ENCODE measurements around the gene OPCML.

The OPCML gene

DNA sequence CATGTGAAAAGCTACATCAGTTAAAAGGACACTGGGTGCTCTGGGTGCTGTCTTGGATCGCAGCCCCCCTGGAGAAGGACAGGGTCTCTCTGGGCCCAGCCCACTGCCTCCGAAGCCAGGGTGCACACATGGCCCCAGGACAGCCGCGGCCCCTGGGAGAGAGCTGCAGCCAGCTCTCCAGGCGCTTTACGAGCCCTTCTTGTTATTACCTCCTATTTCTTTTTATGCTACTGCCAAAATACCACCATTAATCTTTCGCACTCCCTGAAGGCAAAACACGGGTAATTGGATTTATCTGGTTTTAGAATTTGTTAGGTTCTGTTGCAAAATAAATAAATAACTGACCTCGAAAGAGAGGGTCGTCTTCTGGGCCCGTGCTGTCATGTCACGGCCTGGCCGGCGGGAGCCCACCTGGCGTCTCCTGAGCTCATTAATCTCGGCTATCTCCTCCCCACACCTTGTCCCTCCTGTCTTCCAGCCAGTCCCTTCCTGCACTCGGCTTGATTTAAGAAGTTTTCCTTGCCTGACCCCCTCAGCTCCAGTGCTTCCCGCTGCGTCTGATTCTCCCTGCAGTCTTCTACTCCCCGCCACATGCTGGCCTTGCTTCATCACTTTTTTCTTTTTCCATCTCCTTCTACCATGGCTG, 611.7 kb downstream of the OPCML start:
- DNase-seq (ENCODE audit: low spot score) = no peak
- TF ChIP-seq, protein P1, sequence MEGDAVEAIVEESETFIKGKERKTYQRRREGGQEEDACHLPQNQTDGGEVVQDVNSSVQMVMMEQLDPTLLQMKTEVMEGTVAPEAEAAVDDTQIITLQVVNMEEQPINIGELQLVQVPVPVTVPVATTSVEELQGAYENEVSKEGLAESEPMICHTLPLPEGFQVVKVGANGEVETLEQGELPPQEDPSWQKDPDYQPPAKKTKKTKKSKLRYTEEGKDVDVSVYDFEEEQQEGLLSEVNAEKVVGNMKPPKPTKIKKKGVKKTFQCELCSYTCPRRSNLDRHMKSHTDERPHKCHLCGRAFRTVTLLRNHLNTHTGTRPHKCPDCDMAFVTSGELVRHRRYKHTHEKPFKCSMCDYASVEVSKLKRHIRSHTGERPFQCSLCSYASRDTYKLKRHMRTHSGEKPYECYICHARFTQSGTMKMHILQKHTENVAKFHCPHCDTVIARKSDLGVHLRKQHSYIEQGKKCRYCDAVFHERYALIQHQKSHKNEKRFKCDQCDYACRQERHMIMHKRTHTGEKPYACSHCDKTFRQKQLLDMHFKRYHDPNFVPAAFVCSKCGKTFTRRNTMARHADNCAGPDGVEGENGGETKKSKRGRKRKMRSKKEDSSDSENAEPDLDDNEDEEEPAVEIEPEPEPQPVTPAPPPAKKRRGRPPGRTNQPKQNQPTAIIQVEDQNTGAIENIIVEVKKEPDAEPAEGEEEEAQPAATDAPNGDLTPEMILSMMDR (IDR thresholded peaks at IDR 0.05; ENCODE audit: extremely low read depth, missing control alignments) = no peak

DNA sequence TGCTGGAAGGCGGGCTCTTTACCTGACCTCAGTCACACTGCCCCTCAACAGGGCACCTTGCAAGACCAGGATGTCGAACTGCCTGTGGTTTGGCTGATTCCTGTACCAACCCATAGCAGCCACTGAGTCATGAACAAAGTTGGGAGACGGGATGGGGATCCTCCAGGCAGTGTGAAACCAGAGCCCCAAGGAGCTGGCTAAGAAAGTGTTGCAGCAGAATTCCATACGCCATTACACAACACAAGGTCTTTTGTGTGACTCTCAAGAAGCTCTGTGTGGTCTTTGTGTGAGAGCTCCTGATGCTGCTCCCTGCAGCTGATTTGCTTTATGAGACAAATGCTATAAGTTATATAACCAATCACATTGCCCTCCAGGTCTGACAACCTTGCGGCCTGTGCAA, 617.7 kb downstream of the OPCML start:
- TF ChIP-seq, protein P1 (IDR thresholded peaks at IDR 0.05; ENCODE audit: extremely low read depth, missing control alignments) = no peak
- no peak for DNase-seq (ENCODE audit: low spot score)

DNA sequence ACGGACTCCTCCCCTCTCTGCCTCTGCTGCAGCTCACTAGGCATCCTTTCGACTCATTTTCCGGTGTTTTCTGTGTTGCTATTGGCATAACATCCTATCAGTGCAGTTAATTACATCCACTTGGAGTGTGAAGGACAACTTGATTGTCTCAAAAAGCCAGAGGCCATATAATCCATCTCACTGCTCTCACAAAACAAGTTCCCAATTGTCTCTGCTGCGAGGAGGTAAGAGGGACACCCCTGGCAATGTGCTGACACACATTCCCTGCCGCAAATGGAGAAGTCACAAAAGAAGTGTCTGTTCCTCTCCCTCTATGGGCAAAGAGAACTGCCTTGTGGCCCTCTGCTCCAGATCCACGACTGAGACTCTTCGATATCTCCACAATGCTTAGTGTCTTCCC, 618.4 kb downstream of the OPCML start:
- DNase-seq (ENCODE audit: low spot score) = no peak
- TF ChIP-seq, protein P1 (IDR thresholded peaks at IDR 0.05; ENCODE audit: extremely low read depth, missing control alignments) = no peak

DNA sequence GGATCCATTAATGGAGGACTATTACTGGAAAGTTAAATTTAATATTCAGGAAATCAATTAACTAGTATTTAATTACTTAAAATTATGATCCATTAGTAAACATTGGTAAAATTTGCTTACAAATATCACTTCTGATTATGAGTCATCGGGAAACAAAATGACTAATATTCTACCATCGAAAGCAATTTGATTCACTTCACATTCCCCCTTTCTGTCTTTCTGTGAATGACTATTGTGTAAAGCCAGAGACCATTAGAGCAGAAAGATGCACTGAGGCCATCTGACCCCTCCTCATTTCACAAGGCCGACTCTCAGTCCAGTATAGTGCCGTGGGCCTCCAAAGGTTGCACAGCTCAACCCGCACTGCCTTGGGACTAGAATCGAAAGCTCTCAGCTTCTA, 619.0 kb downstream of the OPCML start:
- TF ChIP-seq, protein P1 (IDR thresholded peaks at IDR 0.05; ENCODE audit: extremely low read depth, missing control alignments) = no peak
- no peak for DNase-seq (ENCODE audit: low spot score)

DNA sequence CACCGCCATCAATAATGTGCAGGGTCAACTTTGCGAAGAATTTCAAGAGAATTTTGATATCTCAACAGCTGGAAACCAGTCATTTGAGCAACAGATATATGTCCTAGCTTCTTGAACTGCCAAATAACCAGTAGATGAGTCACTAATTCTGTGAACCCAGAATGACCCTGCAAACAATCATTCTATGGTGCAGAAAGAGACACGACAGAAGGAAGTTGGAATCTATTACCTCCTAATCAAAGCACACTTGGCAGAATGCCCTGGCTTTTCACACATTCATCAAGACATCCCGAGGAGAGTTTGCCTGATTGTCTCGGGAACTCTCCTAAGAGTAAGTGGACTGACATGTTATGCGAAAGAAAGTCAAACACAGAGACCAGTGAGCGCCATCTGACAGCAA, 621.1 kb downstream of the OPCML start:
- TF ChIP-seq, protein P1 (IDR thresholded peaks at IDR 0.05; ENCODE audit: extremely low read depth, missing control alignments) = no peak
- no peak for DNase-seq (ENCODE audit: low spot score)

DNA sequence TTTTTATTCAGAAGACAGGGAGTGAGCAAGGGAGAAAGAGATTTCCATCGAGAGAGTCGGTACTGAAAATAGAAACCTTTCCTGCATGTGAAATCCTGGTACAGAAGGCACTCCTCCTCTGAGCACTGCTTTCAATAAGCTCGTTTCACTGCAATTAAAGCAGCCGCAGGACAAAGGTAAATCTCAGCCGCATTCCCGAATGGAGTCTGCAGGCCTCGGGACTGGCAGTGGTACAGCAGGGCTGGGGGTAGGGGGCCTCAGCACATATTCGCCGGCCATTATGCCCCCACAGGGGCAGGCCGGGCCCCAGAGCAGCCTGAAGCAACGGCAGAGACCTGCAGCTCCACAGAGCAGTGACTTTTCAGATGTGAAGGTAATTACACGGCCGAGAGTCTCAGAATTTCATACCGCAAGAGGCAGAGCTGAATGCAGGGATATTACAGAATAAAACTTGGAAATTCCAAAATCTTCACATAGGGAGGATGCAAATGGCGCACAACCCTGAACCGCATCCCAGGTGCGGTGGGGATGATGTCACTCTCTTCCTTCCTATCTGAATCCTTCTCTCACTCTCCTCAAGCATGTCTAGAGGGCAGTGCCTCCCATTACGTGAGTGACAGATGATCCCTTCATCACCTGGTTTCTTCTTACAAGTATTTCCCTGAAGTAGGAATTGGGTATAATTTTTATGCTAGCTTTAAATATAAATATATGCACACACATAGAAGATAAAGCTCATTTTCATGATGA, 622.1 kb downstream of the OPCML start:
- no peak for DNase-seq (ENCODE audit: low spot score)
- TF ChIP-seq, protein P1 (IDR thresholded peaks at IDR 0.05; ENCODE audit: extremely low read depth, missing control alignments) = no peak

DNA sequence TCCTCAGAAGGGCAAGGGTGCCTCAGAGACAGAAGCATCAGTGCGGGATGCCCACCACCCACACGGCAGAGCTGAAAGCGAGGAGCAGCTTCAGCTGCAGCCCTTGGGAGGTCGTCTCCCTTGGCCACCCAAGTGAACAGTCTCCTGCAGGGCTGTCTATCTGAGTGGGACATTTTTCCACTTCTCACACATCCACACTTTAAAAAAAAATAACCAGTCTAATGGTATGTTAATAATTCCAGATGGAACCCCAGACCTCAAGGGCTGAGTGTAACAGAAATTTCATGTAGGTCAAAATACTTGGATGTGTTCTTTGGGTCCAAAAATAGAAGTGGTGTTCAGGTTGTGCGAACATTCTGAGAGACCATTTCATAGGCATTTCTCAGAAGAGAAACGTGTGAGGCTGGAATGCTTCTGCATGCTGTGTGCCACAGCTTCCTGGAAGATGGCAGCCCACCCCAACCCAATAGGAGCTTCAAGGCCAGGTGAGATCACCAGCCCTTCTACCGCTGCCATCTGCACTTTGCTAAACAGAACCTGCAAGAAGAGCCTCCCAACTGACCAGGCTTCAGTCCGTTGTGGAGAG, 623.2 kb downstream of the OPCML start:
- DNase-seq (ENCODE audit: low spot score) = no peak
- TF ChIP-seq, protein P1 (IDR thresholded peaks at IDR 0.05; ENCODE audit: extremely low read depth, missing control alignments) = no peak
